ENCODE data around the gene FRMD8.

The FRMD8 gene

GRCh38 chr11:65454311-65454695 lies 67.9 kb downstream of the FRMD8 start:
- Histone ChIP-seq H3K4me1 (ENCODE audit: control insufficient read depth in 1 of 2, insufficient read depth in 2 of 2, low read length in 2 of 2) (peaks cover 5% of the 10 kb centered on the region in 2 donors), H3K9ac (ENCODE audit: low read depth in 1 of 2, low read length in 2 of 2) (peak overlapping the region in 1 of 2 donors; percentile 72), H3K36me3 (ENCODE audit: control insufficient read depth in 1 of 2, insufficient read depth in 2 of 2, low read length in 2 of 2) (no peaks in the 10 kb centered on the region), H3K9me3 (ENCODE audit: control insufficient read depth in 1 of 2, low read length in 2 of 2) (no peaks in the 10 kb centered on the region), H3K27ac (ENCODE audit: low read depth, low read length) (no peak overlapping the region), H3K4me3 (ENCODE audit: low read depth in 1 of 2, low read length in 2 of 2) (peak overlapping the region; percentile 68 to 79), H3K27me3 (ENCODE audit: control insufficient read depth in 1 of 2, insufficient read depth in 2 of 2, low read length in 2 of 2) (no peaks in the 10 kb centered on the region)

- Histone ChIP-seq H3K9me3 (ENCODE audit: control insufficient read depth in 1 of 2, low read length in 2 of 2) (no peaks in the 10 kb centered on the region), H3K36me3 (ENCODE audit: control insufficient read depth in 1 of 2, insufficient read depth in 2 of 2, low read length in 2 of 2) (no peaks in the 10 kb centered on the region), H3K4me3 (ENCODE audit: low read depth in 1 of 2, low read length in 2 of 2) (peak overlapping the region; percentile 68 to 79), H3K9ac (ENCODE audit: low read depth in 1 of 2, low read length in 2 of 2) (peak overlapping the region; percentile 72 to 86), H3K4me1 (ENCODE audit: control insufficient read depth in 1 of 2, insufficient read depth in 2 of 2, low read length in 2 of 2) (peaks cover 5% of the 10 kb centered on the region in 2 donors), H3K27ac (ENCODE audit: low read depth, low read length) (peak overlapping the region; percentile 23), H3K27me3 (ENCODE audit: control insufficient read depth in 1 of 2, insufficient read depth in 2 of 2, low read length in 2 of 2) (no peaks in the 10 kb centered on the region)
Observed at GRCh38 chr11:65454696-65455456, 68.4 kb downstream of the FRMD8 start.

- Histone ChIP-seq H3K4me1 (ENCODE audit: control insufficient read depth in 1 of 2, insufficient read depth in 2 of 2, low read length in 2 of 2) (peaks cover 5% of the 10 kb centered on the region in 2 donors), H3K27ac (ENCODE audit: low read depth, low read length) (no peak overlapping the region)
Observed at GRCh38 chr11:65456418-65456817, 70.0 kb downstream of the FRMD8 start.

GRCh38 chr11:65459552-65459951 lies 73.1 kb downstream of the FRMD8 start:
- Histone ChIP-seq H3K27ac (ENCODE audit: low read depth, low read length) (no peak overlapping the region), H3K4me3 (ENCODE audit: low read depth in 1 of 2, low read length in 2 of 2) (no peak overlapping the region), H3K9me3 (ENCODE audit: control insufficient read depth in 1 of 2, low read length in 2 of 2) (no peaks in the 10 kb centered on the region), H3K36me3 (ENCODE audit: control insufficient read depth in 1 of 2, insufficient read depth in 2 of 2, low read length in 2 of 2) (no peaks in the 10 kb centered on the region), H3K27me3 (ENCODE audit: control insufficient read depth in 1 of 2, insufficient read depth in 2 of 2, low read length in 2 of 2) (no peaks in the 10 kb centered on the region), H3K4me1 (ENCODE audit: control insufficient read depth in 1 of 2, insufficient read depth in 2 of 2, low read length in 2 of 2) (peaks cover 5% of the 10 kb centered on the region in 2 donors), H3K9ac (ENCODE audit: low read depth in 1 of 2, low read length in 2 of 2) (no peak overlapping the region)

More at GRCh38 chr11:65456418-65456817, 70.0 kb downstream of the FRMD8 start:
- Histone ChIP-seq H3K9me3 (ENCODE audit: control insufficient read depth in 1 of 2, low read length in 2 of 2) (no peaks in the 10 kb centered on the region), H3K9ac (ENCODE audit: low read depth in 1 of 2, low read length in 2 of 2) (no peak overlapping the region), H3K36me3 (ENCODE audit: control insufficient read depth in 1 of 2, insufficient read depth in 2 of 2, low read length in 2 of 2) (no peaks in the 10 kb centered on the region), H3K4me3 (ENCODE audit: low read depth in 1 of 2, low read length in 2 of 2) (no peak overlapping the region), H3K27me3 (ENCODE audit: control insufficient read depth in 1 of 2, insufficient read depth in 2 of 2, low read length in 2 of 2) (no peaks in the 10 kb centered on the region)
